PC-3 (cell line): Measurements from ENCODE around the gene ANKRD27.

Experiments
- EZH2 ChIP-seq: fragments of 300-600 bp; sonication (generic); IDR thresholded peaks from one replicate; pipeline ENCODE4 v1.6.1; 2017; ENCODE audit warnings: antibody characterized with exemption, mild to moderate bottlenecking, low read length; ENCODE audit not compliant: unreplicated experiment
- EZH2phosphoT487 ChIP-seq: fragments of 300-600 bp; sonication (generic); IDR thresholded peaks from 2 replicates; pipeline ENCODE4 v1.6.1; 2018; ENCODE audit warnings: mild to moderate bottlenecking, antibody characterized with exemption, low read length, borderline replicate concordance
- TF ChIP-seq, protein P1 (sequence below): fragments of 300-600 bp; sonication (generic); conservative IDR thresholded peaks from 2 replicates; pipeline ENCODE4 v1.5.1; 2017; ENCODE audit warnings: antibody characterized with exemption, low read depth, mild to moderate bottlenecking, low read length

DNA sequence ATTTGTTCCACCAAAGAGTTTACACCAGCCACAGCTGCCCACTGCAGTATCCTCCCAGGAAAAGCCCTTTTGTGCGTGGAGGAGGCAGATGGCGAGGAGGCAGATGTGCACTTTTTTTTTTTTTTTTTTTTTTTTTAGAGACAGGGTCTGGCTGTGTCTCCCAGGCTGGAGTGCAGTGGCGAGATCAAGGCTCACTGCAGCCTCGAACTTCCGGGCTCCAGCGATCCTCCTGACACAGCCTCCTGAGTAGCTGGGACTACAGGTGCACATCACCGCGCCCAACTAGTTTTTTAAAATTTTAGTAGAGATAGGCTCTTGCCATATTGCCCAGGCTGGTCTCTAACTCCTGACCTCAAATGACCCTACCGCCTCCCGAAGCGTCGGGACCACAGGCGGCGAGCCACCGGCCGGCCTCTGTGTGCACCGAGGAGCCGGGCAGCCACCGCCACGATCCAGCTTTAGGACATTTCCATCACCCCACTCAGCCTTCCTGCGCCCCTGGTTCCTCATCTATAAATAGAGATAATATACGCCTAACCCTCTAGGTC is 94.6 kb downstream of the ANKRD27 start:
- TF ChIP-seq EZH2 (no peak), EZH2phosphoT487 (no peak)
- TF ChIP-seq, protein P1, sequence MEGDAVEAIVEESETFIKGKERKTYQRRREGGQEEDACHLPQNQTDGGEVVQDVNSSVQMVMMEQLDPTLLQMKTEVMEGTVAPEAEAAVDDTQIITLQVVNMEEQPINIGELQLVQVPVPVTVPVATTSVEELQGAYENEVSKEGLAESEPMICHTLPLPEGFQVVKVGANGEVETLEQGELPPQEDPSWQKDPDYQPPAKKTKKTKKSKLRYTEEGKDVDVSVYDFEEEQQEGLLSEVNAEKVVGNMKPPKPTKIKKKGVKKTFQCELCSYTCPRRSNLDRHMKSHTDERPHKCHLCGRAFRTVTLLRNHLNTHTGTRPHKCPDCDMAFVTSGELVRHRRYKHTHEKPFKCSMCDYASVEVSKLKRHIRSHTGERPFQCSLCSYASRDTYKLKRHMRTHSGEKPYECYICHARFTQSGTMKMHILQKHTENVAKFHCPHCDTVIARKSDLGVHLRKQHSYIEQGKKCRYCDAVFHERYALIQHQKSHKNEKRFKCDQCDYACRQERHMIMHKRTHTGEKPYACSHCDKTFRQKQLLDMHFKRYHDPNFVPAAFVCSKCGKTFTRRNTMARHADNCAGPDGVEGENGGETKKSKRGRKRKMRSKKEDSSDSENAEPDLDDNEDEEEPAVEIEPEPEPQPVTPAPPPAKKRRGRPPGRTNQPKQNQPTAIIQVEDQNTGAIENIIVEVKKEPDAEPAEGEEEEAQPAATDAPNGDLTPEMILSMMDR, result no peak
